Measurements from ENCODE around the gene UGT1A3. TPM values are rescaled to one million over a fixed set of nuclear protein-coding genes. Genes with fewer than 3 reads are reported as not detected.

UGT1A3 gene
- 1 to 10 TPM in 1 of 4 donors, under 1 TPM in 1, not detected in 2; 0.67 to 1.0 TPM for total RNA-seq

DNA sequence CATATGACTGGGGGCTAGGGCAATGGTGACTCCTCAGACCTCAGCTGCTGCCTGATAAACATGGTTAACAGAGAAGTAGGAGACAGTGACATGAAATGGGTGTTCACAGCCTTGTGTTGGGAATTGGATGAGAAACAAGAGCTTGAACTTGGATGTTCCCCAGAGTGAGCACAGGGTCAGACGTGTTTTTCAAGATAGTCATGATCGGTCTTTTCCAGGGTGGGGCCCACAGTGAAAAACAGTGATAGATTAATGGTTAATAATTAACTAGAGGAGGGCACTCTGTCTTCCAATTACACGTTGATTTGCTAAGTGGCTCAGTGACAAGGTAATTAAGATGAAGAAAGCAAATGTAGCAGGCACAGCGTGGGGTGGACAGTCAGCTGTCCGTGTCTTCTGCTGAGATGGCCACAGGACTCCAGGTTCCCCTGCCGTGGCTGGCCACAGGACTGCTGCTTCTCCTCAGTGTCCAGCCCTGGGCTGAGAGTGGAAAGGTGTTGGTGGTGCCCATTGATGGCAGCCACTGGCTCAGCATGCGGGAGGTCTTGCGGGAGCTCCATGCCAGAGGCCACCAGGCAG is at the start of gene UGT1A3:
Gene UGT1A3 (plus strand): TSS at position 320 of the 579 bp plus-strand sequence. CDS start 85 bp downstream, at position 405.
- Histone ChIP-seq H3K36me3 (no peaks in the 10 kb centered on the region), H3K9me3 (no peaks in the 10 kb centered on the region), H3K27ac (no peak within 1 kb of the TSS), H3K4me1 (no peaks in the 10 kb centered on the region), H3K27me3 (no peaks in the 10 kb centered on the region), H3K4me3 (replicated peaks in 1 of 3) (no peak within 1 kb of the TSS)
- TF ChIP-seq, protein P1, sequence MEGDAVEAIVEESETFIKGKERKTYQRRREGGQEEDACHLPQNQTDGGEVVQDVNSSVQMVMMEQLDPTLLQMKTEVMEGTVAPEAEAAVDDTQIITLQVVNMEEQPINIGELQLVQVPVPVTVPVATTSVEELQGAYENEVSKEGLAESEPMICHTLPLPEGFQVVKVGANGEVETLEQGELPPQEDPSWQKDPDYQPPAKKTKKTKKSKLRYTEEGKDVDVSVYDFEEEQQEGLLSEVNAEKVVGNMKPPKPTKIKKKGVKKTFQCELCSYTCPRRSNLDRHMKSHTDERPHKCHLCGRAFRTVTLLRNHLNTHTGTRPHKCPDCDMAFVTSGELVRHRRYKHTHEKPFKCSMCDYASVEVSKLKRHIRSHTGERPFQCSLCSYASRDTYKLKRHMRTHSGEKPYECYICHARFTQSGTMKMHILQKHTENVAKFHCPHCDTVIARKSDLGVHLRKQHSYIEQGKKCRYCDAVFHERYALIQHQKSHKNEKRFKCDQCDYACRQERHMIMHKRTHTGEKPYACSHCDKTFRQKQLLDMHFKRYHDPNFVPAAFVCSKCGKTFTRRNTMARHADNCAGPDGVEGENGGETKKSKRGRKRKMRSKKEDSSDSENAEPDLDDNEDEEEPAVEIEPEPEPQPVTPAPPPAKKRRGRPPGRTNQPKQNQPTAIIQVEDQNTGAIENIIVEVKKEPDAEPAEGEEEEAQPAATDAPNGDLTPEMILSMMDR (IDR thresholded peaks at IDR 0.05), result no peak
- no peak for TF ChIP-seq POLR2A (IDR thresholded peaks at IDR 0.05)
- intact Hi-C loops (cut with DNase I), result no loop called here
- 88 to 89% methylated on average over 8 of the region's 8 CpGs for WGBS, 2 donors
- no peak for DNase-seq

DNA sequence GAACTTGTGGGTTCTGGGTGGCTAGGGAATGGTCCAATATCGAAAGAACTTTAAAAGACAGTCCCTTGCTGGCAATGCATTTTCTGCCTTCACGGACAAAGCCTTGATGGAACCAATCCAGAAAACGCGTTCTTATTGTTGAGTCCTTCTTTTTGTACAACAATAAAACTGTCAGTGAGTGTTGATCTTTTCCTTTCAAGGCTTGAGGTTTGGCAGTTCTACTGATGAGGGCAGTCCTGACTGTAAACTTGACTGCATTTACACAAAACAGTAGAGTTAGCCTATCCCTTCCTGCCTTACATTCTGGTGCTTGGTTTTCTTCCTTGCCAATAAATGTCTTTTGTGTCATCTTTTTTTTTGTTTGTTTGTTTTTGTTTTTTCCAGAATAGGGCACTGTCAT is 49.6 kb upstream of the UGT1A3 start:
- Histone ChIP-seq H3K36me3 (no peaks in the 10 kb centered on the region), H3K4me3 (replicated peaks in 1 of 3) (no peak overlapping the region), H3K27me3 (no peaks in the 10 kb centered on the region), H3K9me3 (no peaks in the 10 kb centered on the region), H3K4me1 (no peaks in the 10 kb centered on the region), H3K27ac (no peak overlapping the region)
- 77 to 88% methylated on average over 4 of the region's 4 CpGs for WGBS, 2 donors
- TF ChIP-seq POLR2A (IDR thresholded peaks at IDR 0.05), result no peak
- TF ChIP-seq, protein P1 (IDR thresholded peaks at IDR 0.05), result no peak
- intact Hi-C loops (cut with DNase I), result no loop called here
- DNase-seq, result no peak

DNA sequence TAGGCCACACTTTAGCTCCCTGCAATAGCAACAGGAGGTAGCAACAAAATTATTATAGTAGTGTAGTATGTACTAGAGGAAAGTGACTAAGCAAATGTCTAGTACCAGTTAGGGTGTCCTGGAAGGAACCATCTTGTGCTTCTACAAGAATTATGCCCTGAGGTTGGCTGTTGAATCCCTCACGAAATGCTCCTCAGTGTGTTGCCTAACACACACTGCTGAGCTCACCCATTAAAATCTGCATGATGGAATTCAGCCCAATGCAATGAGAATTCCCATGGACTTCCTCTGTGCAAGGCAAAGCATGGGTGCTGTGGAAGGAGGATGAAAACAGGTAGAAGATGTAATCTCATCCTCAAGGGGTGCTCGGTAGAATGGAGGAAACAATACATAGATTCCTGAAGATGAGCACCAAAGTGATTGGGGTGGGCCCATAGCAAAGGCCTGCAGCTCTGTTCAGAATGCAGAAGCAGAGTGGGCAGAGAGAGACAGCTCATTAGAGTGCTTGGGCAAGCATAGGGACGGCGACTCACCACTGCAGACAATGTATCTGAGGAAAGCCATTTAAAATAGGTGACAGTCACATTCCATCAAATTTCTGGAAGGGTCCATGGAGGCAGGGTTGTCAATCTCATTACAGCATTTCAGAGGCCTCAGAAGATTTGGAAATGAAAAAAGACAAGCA is 48.3 kb upstream of the UGT1A3 start:
- DNase-seq, result no peak
- no peak overlapping the region for H3K27ac ChIP-seq
- H3K4me3 ChIP-seq (replicated peaks in 1 of 3), result no peak overlapping the region
- no peak for TF ChIP-seq POLR2A (IDR thresholded peaks at IDR 0.05)
- TF ChIP-seq, protein P1 (IDR thresholded peaks at IDR 0.05), result no peak
- H3K4me1 ChIP-seq, result no peaks in the 10 kb centered on the region
- H3K36me3 ChIP-seq, result no peaks in the 10 kb centered on the region
- WGBS, 2 donors, result 75 to 82% methylated on average over 4 of the region's 4 CpGs
- H3K9me3 ChIP-seq, result no peaks in the 10 kb centered on the region
- intact Hi-C loops (cut with DNase I), result no loop called here
- H3K27me3 ChIP-seq, result no peaks in the 10 kb centered on the region

DNA sequence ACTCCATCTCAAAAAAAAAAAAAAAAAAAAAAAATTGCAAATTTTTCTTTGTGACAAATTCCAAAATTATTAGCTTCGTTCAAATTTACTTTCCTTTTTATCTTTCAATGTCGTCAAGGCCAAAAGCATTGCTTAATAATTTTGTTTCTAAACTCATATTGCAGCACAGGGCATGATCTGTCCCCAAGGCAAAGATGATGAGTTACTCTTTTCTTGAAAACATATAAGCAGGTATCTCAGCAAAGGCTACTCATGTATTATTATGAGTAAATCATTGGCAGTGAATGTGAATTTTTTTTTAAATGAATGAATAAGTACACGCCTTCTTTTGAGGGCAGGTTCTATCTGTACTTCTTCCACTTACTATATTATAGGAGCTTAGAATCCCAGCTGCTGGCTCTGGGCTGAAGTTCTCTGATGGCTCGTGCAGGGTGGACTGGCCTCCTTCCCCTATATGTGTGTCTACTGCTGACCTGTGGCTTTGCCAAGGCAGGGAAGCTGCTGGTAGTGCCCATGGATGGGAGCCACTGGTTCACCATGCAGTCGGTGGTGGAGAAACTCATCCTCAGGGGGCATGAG is 47.2 kb upstream of the UGT1A3 start, which contains the start of gene UGT1A7:
Gene UGT1A7 (plus strand): TSS at position 381 of the 579 bp plus-strand sequence. CDS start 37 bp downstream, at position 418.
- Histone ChIP-seq H3K27ac (no peak within 1 kb of the TSS), H3K27me3 (no peaks in the 10 kb centered on the region), H3K36me3 (no peaks in the 10 kb centered on the region), H3K4me3 (replicated peaks in 1 of 3) (no peak within 1 kb of the TSS), H3K4me1 (no peaks in the 10 kb centered on the region), H3K9me3 (no peaks in the 10 kb centered on the region)
- DNase-seq, result no peak
- 80% methylated on average over 5 of the region's 5 CpGs for WGBS, 2 donors
- TF ChIP-seq, protein P1 (IDR thresholded peaks at IDR 0.05), result no peak
- no peak for TF ChIP-seq POLR2A (IDR thresholded peaks at IDR 0.05)
- intact Hi-C loops (cut with DNase I), result no loop called here

DNA sequence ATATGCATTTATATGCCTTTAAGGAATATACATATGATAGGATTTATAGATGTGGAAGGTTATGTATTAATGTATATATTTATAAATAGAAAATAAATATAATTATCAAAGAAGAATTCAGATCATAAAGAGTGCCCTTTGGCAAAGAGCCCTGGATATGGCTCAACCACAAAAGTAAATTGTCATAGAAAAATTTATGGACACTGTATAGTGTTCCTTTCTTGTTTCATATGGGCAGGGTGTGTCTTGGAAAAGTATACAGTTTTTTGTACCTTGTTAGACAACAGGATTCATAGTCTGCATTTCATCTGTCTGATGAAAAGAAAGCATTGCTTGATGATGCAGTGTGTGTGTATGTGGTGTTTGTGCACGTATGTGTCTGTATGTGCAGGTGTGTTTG is 44.2 kb upstream of the UGT1A3 start:
- no peak overlapping the region for H3K27ac ChIP-seq
- no peaks in the 10 kb centered on the region for H3K36me3 ChIP-seq
- DNase-seq, result no peak
- intact Hi-C loops (cut with DNase I), result no loop called here
- H3K4me1 ChIP-seq, result no peaks in the 10 kb centered on the region
- no peak for TF ChIP-seq POLR2A (IDR thresholded peaks at IDR 0.05)
- TF ChIP-seq, protein P1 (IDR thresholded peaks at IDR 0.05), result no peak
- WGBS, 2 donors, result 87 to 90% methylated on average over 1 of the region's 1 CpG
- H3K4me3 ChIP-seq (replicated peaks in 1 of 3), result no peak overlapping the region
- H3K27me3 ChIP-seq, result no peaks in the 10 kb centered on the region
- no peaks in the 10 kb centered on the region for H3K9me3 ChIP-seq

All from thyroid gland (tissue), 4 donors.